Naive thymus-derived CD4-positive, alpha-beta T cell (primary cell): ENCODE results near the gene SLC6A19. TPM values are rescaled to one million over a fixed set of nuclear protein-coding genes. Genes with fewer than 3 reads are reported as not detected.

ENCODE experiments used
- ATAC-seq: fragments of 150-1000 bp; cut with Tn5 transposase; 2 replicates; pipeline ENCODE4 v1.10.0; 2021; ENCODE audit warnings: mild to moderate bottlenecking, moderate library complexity
- CTCF ChIA-PET: fragments of 350-600 bp; sonication (Branson Sonifier 250); formaldehyde crosslinking; loops from one replicate; lab custom pipeline; 2021; ENCODE audit warnings: antibody characterized with exemption; lab: Charles Lee
- POLR2A ChIA-PET: fragments of 350-600 bp; sonication (Branson Sonifier 250); formaldehyde crosslinking; loops from one replicate; lab custom pipeline; 2021; ENCODE audit warnings: antibody characterized with exemption, inconsistent platforms; lab: Charles Lee
- DNase-seq, 9 donors: peaks; one replicate each; pipeline versions ENCODE4 v3.0.0 to v3.0.0-alpha.2; 2020 to 2022; ENCODE audit warnings: mixed read lengths in 1 of 9
- H3K27ac ChIP-seq: one replicate; pipeline ENCODE4 v1.7.0; 2013; ENCODE audit warnings: mild to moderate bottlenecking, low read depth, low read length, moderate library complexity
- H3K27me3 ChIP-seq, 2 donors: one replicate each; pipeline ENCODE4 v1.7.0; 2013; ENCODE audit warnings: low read length in 2 of 2, mild to moderate bottlenecking in 2 of 2, moderate library complexity in 2 of 2; ENCODE audit not compliant: control insufficient read depth in 2 of 2, insufficient read depth in 2 of 2
- H3K36me3 ChIP-seq, 3 experiments: 1 replicate in 2 of 3; 2 replicates in 1 of 3; pipeline ENCODE4 v1.7.0; 2013; ENCODE audit warnings: low read length in 3 of 3, mild to moderate bottlenecking in 3 of 3, moderate library complexity in 1 of 3; ENCODE audit not compliant: insufficient read depth in 3 of 3, control insufficient read depth in 2 of 3
- H3K4me1 ChIP-seq, 2 donors: one replicate each; pipeline ENCODE4 v1.7.0; 2013; ENCODE audit warnings: low read length in 2 of 2, mild to moderate bottlenecking in 2 of 2, moderate library complexity in 1 of 2; ENCODE audit not compliant: control insufficient read depth in 2 of 2, insufficient read depth in 2 of 2
- H3K4me3 ChIP-seq: 2 replicates; pipeline ENCODE4 v1.7.0; 2013; ENCODE audit warnings: mild to moderate bottlenecking, low read length
- H3K9me3 ChIP-seq, 3 experiments: 1 replicate in 2 of 3; 2 replicates in 1 of 3; pipeline ENCODE4 v1.7.0; 2013; ENCODE audit warnings: low read length in 3 of 3; ENCODE audit not compliant: control insufficient read depth in 2 of 3
- H3K27ac Mint-ChIP-seq, 9 donors: one replicate each; pipeline ENCODE4 v1.8.0; 2020 to 2022; ENCODE audit warnings: mixed read lengths in 9 of 9, mild to moderate bottlenecking in 8 of 9, moderate library complexity in 5 of 9, inconsistent platforms in 2 of 9
- H3K27me3 Mint-ChIP-seq, 5 donors: one replicate each; pipeline ENCODE4 v1.8.0; 2021 to 2022; ENCODE audit warnings: mixed read lengths in 5 of 5, mild to moderate bottlenecking in 1 of 5
- H3K36me3 Mint-ChIP-seq, 5 donors: one replicate each; pipeline ENCODE4 v1.8.0; 2020 to 2022; ENCODE audit warnings: mixed read lengths in 5 of 5, mild to moderate bottlenecking in 3 of 5, inconsistent platforms in 1 of 5
- H3K4me1 Mint-ChIP-seq, 7 donors: one replicate each; pipeline ENCODE4 v1.8.0; 2020 to 2022; ENCODE audit warnings: mixed read lengths in 7 of 7, mild to moderate bottlenecking in 3 of 7, inconsistent platforms in 1 of 7
- H3K4me3 Mint-ChIP-seq, 10 donors: one replicate each; pipeline ENCODE4 v1.8.0; 2020 to 2022; ENCODE audit warnings: mild to moderate bottlenecking in 10 of 10, mixed read lengths in 10 of 10, moderate library complexity in 6 of 10, inconsistent platforms in 2 of 10
- H3K9me3 Mint-ChIP-seq, 11 donors: one replicate each; pipeline ENCODE4 v1.8.0; 2020 to 2022; ENCODE audit warnings: mixed read lengths in 11 of 11, mild to moderate bottlenecking in 4 of 11, inconsistent platforms in 1 of 11, moderate library complexity in 1 of 11
- intact Hi-C, 2 donors: fragments of 100-400 bp; cut with micrococcal nuclease; formaldehyde crosslinking; loops; one replicate each; pipeline ENCODE4 v1.15.1; 2023
- polyA plus RNA-seq, 2 donors: library from polyadenylated mRNA; unstranded; fragments of 300-500 nt; fragmentation: Illumina TruSeq; gene quantifications; one replicate each; pipeline ENCODE4 v1.2.3, GENCODE V29; 2021
- total RNA-seq, 6 experiments: library from RNA in 5 of 6; stranded (reverse) in 5 of 6; gene quantifications; 1 replicate in 5 of 6; 2 replicates in 1 of 6; pipeline ENCODE4 v1.2.3 and lab custom pipeline; 2021 to 2026

Gene SLC6A19
- total and polyA plus RNA-seq, 7 experiments from 2014 or later: not detected

DNA sequence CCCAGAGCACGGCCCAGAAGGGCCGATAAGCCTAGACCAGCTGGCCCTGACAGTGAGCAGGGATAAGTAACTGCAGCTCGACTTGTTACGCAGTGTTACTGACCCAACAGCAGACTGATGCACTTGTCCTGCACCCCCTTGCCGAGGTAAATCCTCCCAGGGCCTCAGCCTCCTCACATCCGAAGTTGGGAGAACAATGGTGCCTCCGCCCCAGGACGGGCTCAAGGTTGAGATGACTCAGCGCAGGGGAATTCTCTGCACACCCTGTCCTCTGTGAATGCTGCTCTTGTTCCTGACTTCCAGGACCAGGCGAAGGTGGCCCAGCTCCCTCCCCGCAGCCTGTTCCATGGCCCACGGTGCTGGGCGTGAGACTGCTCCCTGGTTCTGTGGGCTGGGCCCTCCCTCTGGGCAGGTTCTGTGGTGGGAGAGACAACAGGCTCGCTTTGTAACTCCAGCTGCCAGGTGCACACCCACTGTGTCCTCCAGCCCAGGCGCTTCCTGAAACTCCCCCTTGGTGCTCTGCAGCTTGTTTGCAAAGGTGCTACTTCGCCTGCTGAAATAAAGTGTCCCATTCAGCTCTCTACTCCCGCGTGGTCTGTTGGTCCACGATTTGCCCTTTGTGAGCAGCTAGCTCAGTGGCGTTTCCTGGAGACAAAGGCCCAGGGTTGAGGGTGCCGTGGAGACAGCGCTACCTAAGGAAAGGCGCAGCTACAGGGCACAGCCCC is 40.1 kb upstream of the SLC6A19 start:
- H3K4me3 Mint-ChIP-seq: no peak overlapping the region
- Histone ChIP-seq H3K27ac (no peak overlapping the region), H3K9me3 (no peaks in the 10 kb centered on the region), H3K36me3 (no peaks in the 10 kb centered on the region), H3K4me3 (no peak overlapping the region), H3K27me3 (no peaks in the 10 kb centered on the region), H3K4me1 (no peaks in the 10 kb centered on the region)
- no peak for ATAC-seq
- no peak overlapping the region for H3K27ac Mint-ChIP-seq
- peaks cover 0 to 14% (median 8%) of the 10 kb centered on the region in 11 donors for H3K9me3 Mint-ChIP-seq
- H3K4me1 Mint-ChIP-seq: peaks cover 0 to 10% (median 2%) of the 10 kb centered on the region in 7 donors
- ChIA-PET CTCF (interaction anchor here (1.1 kb wide), 1 partner anchor 12 kb away, joined by 4 read pairs; no protein-coding TSS in a partner anchor), POLR2A (no interaction called here)
- intact Hi-C loops: loop anchor here in 1 of 2 donors (10.0 kb wide), 1 partner anchor 224 kb away; no protein-coding TSS in a partner anchor
- H3K27me3 Mint-ChIP-seq: peaks cover 32 to 50% (median 44%) of the 10 kb centered on the region in 5 donors
- DNase-seq: no peak
- peaks cover 0 to 10% (median 1%) of the 10 kb centered on the region in 5 donors for H3K36me3 Mint-ChIP-seq

DNA sequence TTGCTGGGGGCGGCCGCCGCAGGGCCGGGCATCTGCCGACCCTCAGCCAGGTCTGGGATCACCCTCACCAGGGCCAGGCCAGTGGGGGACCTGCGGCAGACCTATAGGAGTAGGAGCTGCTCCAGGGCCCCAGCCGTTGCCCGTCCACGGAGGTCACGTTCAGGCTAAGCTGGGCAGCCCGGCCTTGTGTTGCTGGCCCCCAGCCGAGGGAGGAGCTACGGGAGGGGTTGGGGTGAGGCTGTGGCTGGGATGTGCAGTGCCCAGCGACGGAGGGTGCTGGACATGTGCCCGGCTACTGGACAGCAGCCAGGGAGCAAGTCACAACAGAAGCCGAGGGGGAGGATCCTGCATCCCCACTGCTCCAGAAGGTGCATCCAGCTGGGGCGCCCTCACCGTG is 39.6 kb upstream of the SLC6A19 start:
- Histone ChIP-seq H3K27ac (no peak overlapping the region), H3K9me3 (no peaks in the 10 kb centered on the region), H3K4me3 (no peak overlapping the region), H3K4me1 (no peaks in the 10 kb centered on the region), H3K36me3 (no peaks in the 10 kb centered on the region), H3K27me3 (no peaks in the 10 kb centered on the region)
- H3K9me3 Mint-ChIP-seq: peaks cover 0 to 12% (median 8%) of the 10 kb centered on the region in 11 donors
- no peak overlapping the region for H3K27ac Mint-ChIP-seq
- intact Hi-C loops: loop anchor here in 1 of 2 donors (10.0 kb wide), 1 partner anchor 223 kb away; no protein-coding TSS in a partner anchor
- peaks cover 0 to 10% (median 1%) of the 10 kb centered on the region in 5 donors for H3K36me3 Mint-ChIP-seq
- no peak for ATAC-seq
- H3K4me3 Mint-ChIP-seq: no peak overlapping the region
- ChIA-PET POLR2A (no interaction called here), CTCF (interaction anchor here (0.7 kb wide), 1 partner anchor 320 kb away, joined by 3 read pairs; no protein-coding TSS in a partner anchor)
- peaks cover 0 to 10% (median 3%) of the 10 kb centered on the region in 7 donors for H3K4me1 Mint-ChIP-seq
- H3K27me3 Mint-ChIP-seq: peaks cover 27 to 51% (median 46%) of the 10 kb centered on the region in 5 donors
- no peak for DNase-seq

- Mint-ChIP-seq H3K9me3 (peaks cover 0 to 9% (median 7%) of the 10 kb centered on the region in 11 donors), H3K36me3 (peaks cover 0 to 7% (median 1%) of the 10 kb centered on the region in 5 donors), H3K27me3 (peaks cover 22 to 47% (median 42%) of the 10 kb centered on the region in 5 donors), H3K4me1 (peaks cover 0 to 7% (median 3%) of the 10 kb centered on the region in 7 donors), H3K4me3 (no peak overlapping the region), H3K27ac (no peak overlapping the region)
- ATAC-seq (no peak), DNase-seq (no peak)
- intact Hi-C loops: loop anchor here in 1 of 2 donors (10.0 kb wide), 1 partner anchor 223 kb away; no protein-coding TSS in a partner anchor
- H3K4me3 ChIP-seq: no peak overlapping the region
- H3K9me3 ChIP-seq: no peaks in the 10 kb centered on the region
- H3K36me3 ChIP-seq: no peaks in the 10 kb centered on the region
- CTCF ChIA-PET: interaction anchor here (0.7 kb wide), 1 partner anchor 319 kb away, joined by 3 read pairs; no protein-coding TSS in a partner anchor
- no peaks in the 10 kb centered on the region for H3K4me1 ChIP-seq
- POLR2A ChIA-PET: no interaction called here
- H3K27me3 ChIP-seq: no peaks in the 10 kb centered on the region
- no peak overlapping the region for H3K27ac ChIP-seq
Measured at GRCh38 chr5:1162276-1162675, 39.1 kb upstream of the SLC6A19 start.

- ChIA-PET CTCF (interaction anchor here (0.5 to 0.7 kb wide), 2 partner anchors 319 to 459 kb away, joined by 3 to 5 read pairs; no protein-coding TSS in a partner anchor), POLR2A (no interaction called here)
- intact Hi-C loops: loop anchor here in 1 of 2 donors (10.0 kb wide), 1 partner anchor 222 kb away; no protein-coding TSS in a partner anchor
- peaks cover 0 to 2% (median 0%) of the 10 kb centered on the region in 5 donors for H3K36me3 Mint-ChIP-seq
- Histone ChIP-seq H3K36me3 (no peaks in the 10 kb centered on the region), H3K9me3 (no peaks in the 10 kb centered on the region), H3K4me3 (no peak overlapping the region), H3K4me1 (no peaks in the 10 kb centered on the region), H3K27ac (no peak overlapping the region), H3K27me3 (no peaks in the 10 kb centered on the region)
- H3K4me3 Mint-ChIP-seq: no peak overlapping the region
- H3K4me1 Mint-ChIP-seq: peaks cover 0 to 3% (median 2%) of the 10 kb centered on the region in 7 donors
- peaks cover 0 to 4% (median 2%) of the 10 kb centered on the region in 11 donors for H3K9me3 Mint-ChIP-seq
- no peak for DNase-seq
- H3K27ac Mint-ChIP-seq: peak overlapping the region in 1 of 9 donors; percentile 7
- H3K27me3 Mint-ChIP-seq: peaks cover 18 to 42% (median 37%) of the 10 kb centered on the region in 5 donors
- ATAC-seq: no peak
Measured at GRCh38 chr5:1162751-1163150, 38.6 kb upstream of the SLC6A19 start.

DNA sequence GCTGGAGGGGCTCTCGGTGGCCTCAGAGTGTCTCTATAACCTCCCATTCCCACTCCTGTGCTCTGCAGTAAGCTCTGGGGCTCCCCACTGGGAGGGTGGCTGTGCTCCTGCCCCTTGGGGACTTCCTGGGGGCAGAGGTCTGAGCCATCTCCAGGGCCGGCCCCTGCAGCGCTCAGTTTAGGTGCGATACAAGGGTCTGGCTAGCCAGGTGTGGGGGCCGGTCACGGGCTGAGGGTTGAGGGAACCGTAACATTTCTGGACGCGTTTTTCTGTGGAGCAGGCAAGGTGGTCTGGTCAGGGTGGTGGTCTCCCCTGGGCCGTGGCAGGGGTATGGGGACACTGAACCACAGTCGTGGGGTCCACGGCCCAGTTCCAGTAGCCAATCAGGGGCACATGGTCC is 38.0 kb upstream of the SLC6A19 start:
- no peaks in the 10 kb centered on the region for H3K36me3 ChIP-seq
- no peak overlapping the region for H3K27ac ChIP-seq
- POLR2A ChIA-PET: no interaction called here
- CTCF ChIA-PET: no interaction called here
- DNase-seq (no peak), ATAC-seq (no peak)
- Mint-ChIP-seq H3K36me3 (no peaks in the 10 kb centered on the region), H3K4me1 (peaks cover 5 to 8% (median 6%) of the 10 kb centered on the region in 7 donors), H3K4me3 (no peak overlapping the region), H3K27me3 (peaks cover 14 to 43% (median 31%) of the 10 kb centered on the region in 5 donors), H3K9me3 (no peaks in the 10 kb centered on the region), H3K27ac (no peak overlapping the region)
- intact Hi-C loops: loop anchor here in 1 of 2 donors (10.0 kb wide), 1 partner anchor 221 kb away; no protein-coding TSS in a partner anchor
- no peaks in the 10 kb centered on the region for H3K27me3 ChIP-seq
- H3K9me3 ChIP-seq: no peaks in the 10 kb centered on the region
- H3K4me3 ChIP-seq: no peak overlapping the region
- H3K4me1 ChIP-seq: no peaks in the 10 kb centered on the region

DNA sequence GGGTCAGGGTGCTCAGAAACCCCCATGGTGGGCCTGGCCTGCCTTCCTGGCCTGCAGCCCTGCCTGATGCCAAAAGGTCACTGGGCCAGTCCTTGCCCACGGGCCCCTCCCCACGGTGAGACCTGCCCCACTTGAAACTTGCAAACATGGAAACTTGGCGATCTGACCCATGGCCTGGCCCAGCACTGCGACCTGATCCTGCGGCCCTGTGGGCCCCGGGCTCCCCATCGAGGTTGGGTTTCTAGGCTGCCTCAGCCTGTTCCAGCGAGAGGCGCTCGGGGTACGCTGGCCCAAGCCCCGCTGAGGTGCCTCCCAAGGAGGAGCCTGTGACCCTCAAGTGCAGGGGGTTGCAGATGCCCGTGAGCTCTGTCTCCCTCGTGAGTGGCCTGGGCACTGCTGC is 37.5 kb upstream of the SLC6A19 start:
- ATAC-seq (no peak), DNase-seq (no peak)
- no peak overlapping the region for H3K27ac ChIP-seq
- no peaks in the 10 kb centered on the region for H3K27me3 ChIP-seq
- H3K9me3 Mint-ChIP-seq: no peaks in the 10 kb centered on the region
- H3K9me3 ChIP-seq: no peaks in the 10 kb centered on the region
- peaks cover 6 to 10% (median 7%) of the 10 kb centered on the region in 7 donors for H3K4me1 Mint-ChIP-seq
- H3K36me3 Mint-ChIP-seq: no peaks in the 10 kb centered on the region
- ChIA-PET POLR2A (no interaction called here), CTCF (no interaction called here)
- H3K4me1 ChIP-seq: no peaks in the 10 kb centered on the region
- intact Hi-C loops: loop anchor here in 1 of 2 donors (10.0 kb wide), 1 partner anchor 221 kb away; no protein-coding TSS in a partner anchor
- no peaks in the 10 kb centered on the region for H3K36me3 ChIP-seq
- H3K4me3 ChIP-seq: no peak overlapping the region
- H3K27ac Mint-ChIP-seq: no peak overlapping the region
- H3K27me3 Mint-ChIP-seq: peaks cover 8 to 39% (median 26%) of the 10 kb centered on the region in 5 donors
- H3K4me3 Mint-ChIP-seq: no peak overlapping the region
